IMR-90 (cell line): ENCODE measurements around the gene FUBP3. TPM values are rescaled to one million over a fixed set of nuclear protein-coding genes. Genes with fewer than 3 reads are reported as not detected.

Experiments used
- ATAC-seq: fragments of 200-7000 bp; cut with Tn5 transposase; 2 replicates; pipeline ENCODE4 v1.9.1; 2020; ENCODE audit warnings: low read depth, mild to moderate bottlenecking, moderate library complexity
- BruUV-seq: library from RNA; stranded (reverse); fragments of 400-500 nt; replicated peaks from 2 replicates; lab custom pipeline; 2021; lab: Mats Ljungman, UMichigan
- CTCF ChIA-PET: fragments of 300-600 bp; formaldehyde crosslinking; extraction: SDS; loops from one replicate; lab custom pipeline; 2021; ENCODE audit warnings: antibody characterized with exemption; lab: Yijun Ruan, JAX
- POLR2A ChIA-PET: fragments of 300-600 bp; sonication (Branson Sonifier 250); formaldehyde crosslinking; loops from one replicate; lab custom pipeline; 2022; ENCODE audit warnings: antibody characterized with exemption; ENCODE audit not compliant: unreplicated experiment; lab: Charles Lee
- DNase-seq: peaks from one replicate; pipeline ENCODE4 v3.0.0; 2013
- H2AFZ ChIP-seq: replicated peaks from 2 replicates; pipeline ENCODE3; 2013; ENCODE audit warnings: low read length, mild to moderate bottlenecking; ENCODE audit not compliant: poor library complexity
- H2AK5ac ChIP-seq: 2 replicates; pipeline ENCODE4 v1.6.1; 2013; ENCODE audit warnings: low read depth, low read length, inconsistent platforms
- H2AK9ac ChIP-seq: replicated peaks from 2 replicates; pipeline ENCODE3; 2013; ENCODE audit warnings: mild to moderate bottlenecking, low read depth, low read length, moderate library complexity; ENCODE audit not compliant: poor library complexity
- H2BK120ac ChIP-seq: 2 replicates; pipeline ENCODE4 v1.6.1; 2013; ENCODE audit warnings: low read depth, low read length, inconsistent platforms
- H2BK15ac ChIP-seq: 3 replicates; pipeline ENCODE4 v1.6.1; 2013; ENCODE audit warnings: low read depth, low read length, inconsistent platforms
- H2BK20ac ChIP-seq: 2 replicates; pipeline ENCODE4 v1.6.1; 2013; ENCODE audit warnings: low read depth, mild to moderate bottlenecking, inconsistent platforms, low read length, moderate library complexity
- H2BK5ac ChIP-seq: 2 replicates; pipeline ENCODE4 v1.6.1; 2013; ENCODE audit warnings: mild to moderate bottlenecking, low read depth, low read length, inconsistent platforms; ENCODE audit not compliant: poor library complexity, severe bottlenecking
- H3K14ac ChIP-seq: replicated peaks from 2 replicates; pipeline ENCODE4 v1.6.1; 2013; ENCODE audit warnings: low read depth, low read length, inconsistent platforms
- H3K18ac ChIP-seq: 2 replicates; pipeline ENCODE4 v1.6.1; 2013; ENCODE audit warnings: low read depth, low read length, control low read depth
- H3K23ac ChIP-seq: 2 replicates; pipeline ENCODE4 v1.6.1; 2013; ENCODE audit warnings: low read depth, low read length, inconsistent platforms
- H3K27ac ChIP-seq: 2 replicates; pipeline ENCODE4 v1.5.1; 2013; ENCODE audit warnings: mild to moderate bottlenecking, control low read depth, low read length; ENCODE audit not compliant: insufficient read depth
- H3K27me3 ChIP-seq: 2 replicates; pipeline ENCODE4 v1.6.1; 2013; ENCODE audit warnings: low read length; ENCODE audit not compliant: control insufficient read depth, insufficient read depth
- H3K36me3 ChIP-seq: 2 replicates; pipeline ENCODE4 v1.6.1; 2013; ENCODE audit warnings: low read length, mixed read lengths; ENCODE audit not compliant: control insufficient read depth, insufficient read depth
- H3K4ac ChIP-seq: 2 replicates; pipeline ENCODE4 v1.6.1; 2013; ENCODE audit warnings: low read depth, low read length, inconsistent platforms
- H3K4me1 ChIP-seq: 2 replicates; pipeline ENCODE4 v1.6.1; 2013; ENCODE audit warnings: low read length, mixed read lengths; ENCODE audit not compliant: control insufficient read depth, insufficient read depth
- H3K4me2 ChIP-seq: 2 replicates; pipeline ENCODE4 v1.6.1; 2013; ENCODE audit warnings: low read depth, mild to moderate bottlenecking, control low read depth, low read length, moderate library complexity
- H3K4me3 ChIP-seq: 2 replicates; pipeline ENCODE4 v1.5.1; 2013; ENCODE audit warnings: low read depth, mild to moderate bottlenecking, control low read depth, low read length, moderate library complexity; ENCODE audit not compliant: insufficient read depth
- H3K56ac ChIP-seq: 2 replicates; pipeline ENCODE4 v1.6.1; 2013; ENCODE audit warnings: low read length, inconsistent platforms; ENCODE audit not compliant: insufficient read depth; ENCODE audit errors: extremely low read depth
- H3K79me1 ChIP-seq, 2 experiments: 2 replicates each; pipeline ENCODE4 v1.6.1; 2013; ENCODE audit warnings: low read length in 2 of 2, inconsistent platforms in 1 of 2, low read depth in 1 of 2
- H3K9ac ChIP-seq: 2 replicates; pipeline ENCODE4 v1.6.1; 2013; ENCODE audit warnings: low read depth, low read length, control low read depth
- H3K9me1 ChIP-seq: 2 replicates; pipeline ENCODE4 v1.6.1; 2013; ENCODE audit warnings: low read length, inconsistent platforms; ENCODE audit not compliant: insufficient read depth
- H3K9me3 ChIP-seq: 2 replicates; pipeline ENCODE4 v1.6.1; 2013; ENCODE audit warnings: low read length; ENCODE audit not compliant: control insufficient read depth, insufficient read depth
- H4K20me1 ChIP-seq: 2 replicates; pipeline ENCODE4 v1.6.1; 2013; ENCODE audit warnings: low read length, inconsistent platforms; ENCODE audit not compliant: insufficient read depth
- H4K5ac ChIP-seq: 2 replicates; pipeline ENCODE4 v1.6.1; 2013; ENCODE audit warnings: mild to moderate bottlenecking, low read depth, low read length, control low read depth
- H4K8ac ChIP-seq, 2 experiments: 2 replicates each; pipeline ENCODE4 v1.6.1; 2013; ENCODE audit warnings: low read depth in 2 of 2, low read length in 2 of 2, control low read depth in 1 of 2, inconsistent platforms in 1 of 2
- H4K91ac ChIP-seq: 2 replicates; pipeline ENCODE4 v1.6.1; 2013; ENCODE audit warnings: low read depth, low read length, inconsistent platforms; ENCODE audit not compliant: insufficient read depth
- BHLHE40 ChIP-seq: fragments of 150-350 bp; IDR thresholded peaks from 2 replicates; pipeline ENCODE4 v1.6.1; 2016; ENCODE audit warnings: mild to moderate bottlenecking, low read depth, low read length
- FOS ChIP-seq: fragments of 150-350 bp; IDR thresholded peaks from 2 replicates; pipeline ENCODE4 v1.6.1; 2016; ENCODE audit warnings: low read depth, low read length
- WGBS, 2 experiments: methylation state at CpG; one replicate each; pipeline versions ENCODE4 v1.1.5 to v1.1.7; 2013; ENCODE audit warnings: missing lambda C conversion rate in 2 of 2; ENCODE audit not compliant: insufficient read length in 1 of 2; ENCODE audit errors: extremely low coverage in 2 of 2; 5-methylcytosine and 5-hydroxymethylcytosine counted together
- dilution Hi-C: fragments of 300-500 bp; cut with HindIII; formaldehyde crosslinking; loops from one replicate; pipeline ENCODE4 v1.14.3; 2018; ENCODE audit warnings: low sequenced_read_pairs; ENCODE audit not compliant: unreplicated experiment
- in situ Hi-C: fragments of 300-500 bp; cut with MboI; formaldehyde crosslinking; loops from 3 replicates; pipeline ENCODE4 v1.14.3; 2019; ENCODE audit warnings: low sequenced_read_pairs, inconsistent platforms, mixed read lengths
- intact Hi-C: fragments of 100-400 bp; cut with micrococcal nuclease; formaldehyde crosslinking; loops from 2 replicates; pipeline ENCODE4 v1.10.0; 2022
- polyA plus RNA-seq, 3 experiments: library from polyadenylated mRNA; depleted of rRNA; stranded (reverse); fragments of >200 nt; gene quantifications; 2 replicates each; pipeline ENCODE4 v1.2.3, GENCODE V29; 2012; ENCODE audit warnings: low replicate concordance in 1 of 3
- total RNA-seq: library from RNA; depleted of rRNA; stranded (reverse); fragments of >200 nt; gene quantifications from 2 replicates; pipeline ENCODE4 v1.2.3, GENCODE V29; 2012

The FUBP3 gene
- total and polyA plus RNA-seq, 2 of the 4 experiments (the other 2 are of a cell fraction) = 32.3 to 50.1 TPM

DNA sequence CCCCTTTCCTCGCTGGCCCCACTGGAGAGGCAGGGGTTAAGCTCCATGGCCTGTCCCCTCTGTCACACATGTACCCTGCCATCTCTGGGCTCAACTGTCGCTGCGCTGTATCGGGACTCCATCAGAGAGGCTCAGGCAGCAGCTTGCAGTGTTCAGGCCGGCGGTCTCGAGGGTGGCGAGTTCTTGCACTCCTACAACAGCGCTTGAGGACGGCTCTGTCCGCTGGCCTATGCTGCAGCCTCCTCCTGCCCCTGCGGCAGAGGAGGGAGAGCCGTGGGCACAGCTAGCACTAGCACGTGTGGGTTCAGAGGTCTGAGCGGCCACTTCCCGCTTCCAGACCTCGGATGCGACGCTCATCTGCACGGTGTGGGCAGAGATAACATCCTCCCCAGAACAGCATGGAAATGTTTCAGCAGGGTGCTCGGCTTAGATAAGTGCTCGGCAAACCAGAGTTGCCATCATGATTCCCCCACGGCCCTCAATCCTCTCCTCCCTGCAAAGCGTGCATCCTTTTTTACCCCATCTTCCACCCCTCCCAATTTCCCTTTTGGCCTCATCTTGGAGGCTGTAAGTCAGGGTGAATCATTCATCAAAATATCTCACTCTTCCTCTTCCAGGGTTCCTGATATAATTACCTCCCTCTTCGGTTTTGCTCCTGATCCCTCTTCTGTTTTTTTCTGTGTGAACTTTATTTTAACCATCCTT is 41.9 kb upstream of the FUBP3 start:
- Histone ChIP-seq H4K20me1 (no peaks in the 10 kb centered on the region), H2AK9ac (no peak overlapping the region), H2BK120ac (no peak overlapping the region), H3K9ac (no peak overlapping the region), H3K79me1 (no peaks in the 10 kb centered on the region), H3K4me1 (no peaks in the 10 kb centered on the region; the same call in 1 of the 2 replicates), H3K4me2 (no peak overlapping the region), H3K9me1 (no peaks in the 10 kb centered on the region), H2AK5ac (no peak overlapping the region), H2BK20ac (no peak overlapping the region), H4K8ac (no peak overlapping the region), H3K4ac (no peak overlapping the region), H4K5ac (no peak overlapping the region), H3K23ac (no peak overlapping the region), H4K91ac (no peak overlapping the region), H3K27me3 (peaks cover 74% of the 10 kb centered on the region), H3K18ac (no peak overlapping the region), H3K9me3 (no peaks in the 10 kb centered on the region), H2BK15ac (no peak overlapping the region), H3K56ac (no peak overlapping the region), H3K27ac (no peak overlapping the region), H2AFZ (peak overlapping the region; percentile 74), H3K14ac (no peak overlapping the region), H3K4me3 (no peak overlapping the region), H2BK5ac (no peak overlapping the region), H3K36me3 (no peaks in the 10 kb centered on the region)
- ChIA-PET CTCF (no interaction called here), POLR2A (no interaction called here)
- TF ChIP-seq FOS (no peak), BHLHE40 (peak; percentile 21; the same call in 1 of the 2 replicates)
- 32% methylated on average over 13 of the region's 25 CpGs; no CpG with 5 or more reads in 1 of the 2 experiments for WGBS, 2 experiments
- intact Hi-C loops (no loop called here), dilution Hi-C loops (no loop called here), in situ Hi-C loops (no loop called here)
- no TSS peak for BruUV-seq
- ATAC-seq (peak; percentile 36), DNase-seq (no peak)
